GM23338 (cell line): ENCODE data around the gene ACVR2A. TPM values are rescaled to one million over a fixed set of nuclear protein-coding genes. Genes with fewer than 3 reads are reported as not detected.

Experiments used
- ATAC-seq: fragments of 200-7000 bp; cut with Tn5 transposase; 3 replicates; pipeline ENCODE4 v1.9.1; 2020
- DNase-seq: peaks from one replicate; pipeline ENCODE4 v3.0.0-alpha.2; 2015; ENCODE audit warnings: low spot score
- H2AFZ ChIP-seq: fragments of 200-600 bp; sonication (generic); 2 replicates; pipeline ENCODE4 v1.8.0; 2016; ENCODE audit warnings: antibody characterized with exemption, mild to moderate bottlenecking, moderate library complexity
- H3F3A ChIP-seq: fragments of 200-600 bp; sonication (generic); replicated peaks from 2 replicates; pipeline ENCODE4 v1.8.0; 2017; ENCODE audit warnings: antibody characterized with exemption, mixed run types, low read depth
- H3K27ac ChIP-seq: fragments of 200-600 bp; sonication (generic); 2 replicates; pipeline ENCODE4 v1.6.1; 2016; ENCODE audit warnings: low read depth
- H3K27me3 ChIP-seq: fragments of 200-600 bp; sonication (generic); 2 replicates; pipeline ENCODE4 v1.8.0; 2016; ENCODE audit warnings: mild to moderate bottlenecking, mixed run types, moderate library complexity; ENCODE audit not compliant: insufficient read depth
- H3K36me3 ChIP-seq: fragments of 200-600 bp; sonication (generic); 2 replicates; pipeline ENCODE4 v1.8.0; 2016; ENCODE audit warnings: mild to moderate bottlenecking; ENCODE audit not compliant: insufficient read depth
- H3K4me1 ChIP-seq: fragments of 200-600 bp; sonication (generic); 2 replicates; pipeline ENCODE4 v1.8.0; 2016; ENCODE audit warnings: mild to moderate bottlenecking, moderate library complexity; ENCODE audit not compliant: insufficient read depth
- H3K4me2 ChIP-seq: fragments of 200-600 bp; sonication (generic); 2 replicates; pipeline ENCODE4 v1.7.1; 2017; ENCODE audit warnings: mixed run types
- H3K4me3 ChIP-seq: fragments of 200-600 bp; sonication (generic); 2 replicates; pipeline ENCODE4 v1.6.1; 2016; ENCODE audit warnings: mixed run types
- H3K79me2 ChIP-seq: fragments of 200-600 bp; sonication (generic); replicated peaks from 2 replicates; pipeline ENCODE4 v1.8.0; 2017; ENCODE audit warnings: mild to moderate bottlenecking; ENCODE audit not compliant: insufficient read depth
- H3K9me2 ChIP-seq: fragments of 200-600 bp; sonication (generic); 2 replicates; pipeline ENCODE4 v1.8.0; 2017; ENCODE audit not compliant: insufficient read depth
- H4K20me1 ChIP-seq: fragments of 200-600 bp; sonication (generic); replicated peaks from 2 replicates; pipeline ENCODE4 v1.8.0; 2017; ENCODE audit warnings: mild to moderate bottlenecking; ENCODE audit not compliant: insufficient read depth
- H3K27ac Mint-ChIP-seq: 2 replicates; pipeline ENCODE4 v1.8.0; 2020; ENCODE audit warnings: inconsistent platforms, mild to moderate bottlenecking, moderate library complexity, mixed read lengths
- H3K27me3 Mint-ChIP-seq: 3 replicates; pipeline ENCODE4 v1.8.0; 2022; ENCODE audit warnings: low read depth, mild to moderate bottlenecking, moderate library complexity, mixed read lengths, inconsistent platforms; ENCODE audit not compliant: insufficient read depth, poor library complexity
- H3K36me3 Mint-ChIP-seq: 3 replicates; pipeline ENCODE4 v1.8.0; 2021; ENCODE audit warnings: low read depth, mild to moderate bottlenecking, inconsistent platforms, moderate library complexity, mixed read lengths
- H3K4me1 Mint-ChIP-seq: 3 replicates; pipeline ENCODE4 v1.8.0; 2020; ENCODE audit warnings: mild to moderate bottlenecking, inconsistent platforms, mixed read lengths
- H3K4me3 Mint-ChIP-seq: 3 replicates; pipeline ENCODE4 v1.8.0; 2021; ENCODE audit warnings: moderate library complexity, mild to moderate bottlenecking, inconsistent platforms, mixed read lengths
- H3K9me3 Mint-ChIP-seq: 3 replicates; pipeline ENCODE4 v1.8.0; 2020; ENCODE audit warnings: moderate library complexity, mild to moderate bottlenecking, inconsistent platforms, mixed read lengths
- EZH2 ChIP-seq: fragments of 200-600 bp; sonication (generic); IDR thresholded peaks from one replicate; pipeline ENCODE4 v1.8.0; 2017; ENCODE audit warnings: antibody characterized with exemption, mild to moderate bottlenecking, low read depth; ENCODE audit not compliant: unreplicated experiment
- JUNB ChIP-seq: IDR thresholded peaks from one replicate; pipeline ENCODE4 v1.6.1; 2016; ENCODE audit warnings: antibody characterized with exemption; ENCODE audit not compliant: unreplicated experiment
- NANOG ChIP-seq: IDR thresholded peaks from 2 replicates; pipeline ENCODE4 v1.6.1; 2016; ENCODE audit warnings: antibody characterized with exemption, borderline replicate concordance
- STAT1 ChIP-seq: IDR thresholded peaks from one replicate; pipeline ENCODE4 v1.6.1; 2016; ENCODE audit warnings: antibody characterized with exemption; ENCODE audit not compliant: unreplicated experiment
- ZNF114 ChIP-seq: fragments of 250-450 bp; sonication (Bioruptor Pico); IDR thresholded peaks from 2 replicates; pipeline ENCODE4 v1.5.0; 2020; ENCODE audit warnings: mild to moderate bottlenecking, moderate library complexity
- polyA plus RNA-seq: library from polyadenylated mRNA; unstranded; fragments of >200 nt; fragmentation: Nextera tagmentation; extraction: Ambion mirVana; gene quantifications from 2 replicates; pipeline ENCODE4 v1.2.1, GENCODE V29; 2016
- total RNA-seq: library from RNA; depleted of rRNA; stranded (reverse); fragments of >200 nt; shearing (Covaris generic); gene quantifications from 2 replicates; pipeline ENCODE4 v1.2.3, GENCODE V29; 2014
- TF ChIP-seq, protein P1 (sequence below), 2 experiments: fragments of 200-600 bp in 1 of 2; sonication (generic) in 1 of 2; conservative IDR thresholded peaks; 2 replicates each; pipeline versions ENCODE4 v1.5.1 to v1.6.1; 2016 to 2017; ENCODE audit warnings: antibody characterized with exemption in 2 of 2, low read depth in 2 of 2, mild to moderate bottlenecking in 2 of 2, moderate library complexity in 1 of 2
- TF ChIP-seq, protein P2 (sequence below): IDR thresholded peaks from 2 replicates; pipeline ENCODE4 v1.6.1; 2016; ENCODE audit warnings: antibody characterized with exemption
- TF ChIP-seq, protein P3 (sequence below): fragments of 250-450 bp; sonication (Bioruptor Pico); IDR thresholded peaks from 2 replicates; pipeline ENCODE4 v1.5.0; 2020; ENCODE audit warnings: mild to moderate bottlenecking, moderate library complexity
- TF ChIP-seq, protein P4 (sequence below): IDR thresholded peaks from one replicate; pipeline ENCODE4 v1.6.1; 2018; ENCODE audit warnings: antibody characterized with exemption; ENCODE audit not compliant: unreplicated experiment

ACVR2A gene
- total and polyA plus RNA-seq, 2 experiments from 2014 or later: 11.8 to 15.6 TPM

DNA sequence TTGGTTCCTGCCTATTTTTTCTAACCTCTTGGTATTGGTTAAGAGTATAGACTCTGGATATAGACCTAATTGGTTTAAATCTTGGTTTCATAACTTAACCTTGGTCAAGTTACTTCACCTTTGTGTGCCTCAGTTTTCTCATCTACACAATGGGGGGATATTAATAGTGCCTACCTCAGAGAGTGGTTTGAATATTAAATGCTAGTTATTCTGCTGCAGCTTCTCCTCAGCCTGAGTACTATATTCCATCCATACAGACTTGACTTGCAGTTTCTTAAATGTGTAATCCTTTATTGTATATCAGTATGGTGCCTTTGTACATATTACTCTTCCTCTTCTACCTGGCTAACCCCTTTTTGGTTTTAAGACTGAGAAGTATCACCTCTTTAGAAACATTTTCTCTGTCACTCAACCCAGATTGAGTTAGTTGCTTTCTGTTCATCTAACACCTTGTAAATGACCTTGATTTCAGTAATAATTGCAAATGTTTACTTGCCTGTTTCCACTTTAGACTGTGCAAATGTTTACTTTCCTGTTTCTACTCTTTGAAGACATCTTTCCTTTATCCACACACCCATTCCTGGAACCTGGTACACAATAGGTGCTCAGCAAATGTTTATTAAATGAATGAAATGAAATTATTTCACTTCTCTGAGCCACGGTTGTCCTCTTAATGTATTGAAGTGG, 6.6 kb downstream of the ACVR2A start (continued):
- TF ChIP-seq, protein P1, sequence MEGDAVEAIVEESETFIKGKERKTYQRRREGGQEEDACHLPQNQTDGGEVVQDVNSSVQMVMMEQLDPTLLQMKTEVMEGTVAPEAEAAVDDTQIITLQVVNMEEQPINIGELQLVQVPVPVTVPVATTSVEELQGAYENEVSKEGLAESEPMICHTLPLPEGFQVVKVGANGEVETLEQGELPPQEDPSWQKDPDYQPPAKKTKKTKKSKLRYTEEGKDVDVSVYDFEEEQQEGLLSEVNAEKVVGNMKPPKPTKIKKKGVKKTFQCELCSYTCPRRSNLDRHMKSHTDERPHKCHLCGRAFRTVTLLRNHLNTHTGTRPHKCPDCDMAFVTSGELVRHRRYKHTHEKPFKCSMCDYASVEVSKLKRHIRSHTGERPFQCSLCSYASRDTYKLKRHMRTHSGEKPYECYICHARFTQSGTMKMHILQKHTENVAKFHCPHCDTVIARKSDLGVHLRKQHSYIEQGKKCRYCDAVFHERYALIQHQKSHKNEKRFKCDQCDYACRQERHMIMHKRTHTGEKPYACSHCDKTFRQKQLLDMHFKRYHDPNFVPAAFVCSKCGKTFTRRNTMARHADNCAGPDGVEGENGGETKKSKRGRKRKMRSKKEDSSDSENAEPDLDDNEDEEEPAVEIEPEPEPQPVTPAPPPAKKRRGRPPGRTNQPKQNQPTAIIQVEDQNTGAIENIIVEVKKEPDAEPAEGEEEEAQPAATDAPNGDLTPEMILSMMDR (conservative IDR thresholded peaks at IDR 0.05; ENCODE audit: low read depth in 2 of 2): no peak
- TF ChIP-seq, protein P2, sequence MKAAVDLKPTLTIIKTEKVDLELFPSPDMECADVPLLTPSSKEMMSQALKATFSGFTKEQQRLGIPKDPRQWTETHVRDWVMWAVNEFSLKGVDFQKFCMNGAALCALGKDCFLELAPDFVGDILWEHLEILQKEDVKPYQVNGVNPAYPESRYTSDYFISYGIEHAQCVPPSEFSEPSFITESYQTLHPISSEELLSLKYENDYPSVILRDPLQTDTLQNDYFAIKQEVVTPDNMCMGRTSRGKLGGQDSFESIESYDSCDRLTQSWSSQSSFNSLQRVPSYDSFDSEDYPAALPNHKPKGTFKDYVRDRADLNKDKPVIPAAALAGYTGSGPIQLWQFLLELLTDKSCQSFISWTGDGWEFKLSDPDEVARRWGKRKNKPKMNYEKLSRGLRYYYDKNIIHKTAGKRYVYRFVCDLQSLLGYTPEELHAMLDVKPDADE: no peak
- no peak for TF ChIP-seq EZH2
- TF ChIP-seq STAT1: no peak

DNA sequence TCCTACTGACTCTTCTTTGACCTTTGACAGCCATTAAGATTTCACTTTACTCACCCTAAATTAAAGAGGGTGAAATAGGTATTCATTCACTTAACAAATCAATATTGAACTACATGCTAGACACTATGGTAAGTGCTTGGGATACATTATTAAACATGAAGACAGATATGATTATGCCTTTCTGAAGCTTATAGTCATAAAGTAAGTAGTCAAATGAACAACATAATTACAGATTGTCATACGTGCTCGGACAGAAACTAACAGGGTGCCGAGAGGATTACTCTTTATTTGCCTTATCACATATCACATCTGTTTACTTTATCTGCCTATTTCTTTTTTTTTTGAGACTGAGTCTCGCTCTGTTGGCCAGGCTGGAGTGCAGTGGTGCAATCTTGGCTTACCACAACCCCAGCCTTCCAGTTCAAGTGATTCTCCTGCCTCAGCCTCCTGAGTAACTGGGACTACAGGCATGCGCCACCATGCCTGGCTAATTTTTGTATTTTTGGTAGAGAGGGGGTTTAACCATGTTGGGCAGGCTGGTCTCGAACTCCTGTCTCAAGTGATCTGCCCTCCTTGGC, 9.8 kb downstream of the ACVR2A start:
- no peak overlapping the region for H3K4me3 ChIP-seq
- Mint-ChIP-seq H3K4me1 (peaks cover 48% of the 10 kb centered on the region), H3K27me3 (peaks cover 2% of the 10 kb centered on the region), H3K9me3 (no peaks in the 10 kb centered on the region), H3K27ac (no peak overlapping the region), H3K4me3 (no peak overlapping the region), H3K36me3 (no peaks in the 10 kb centered on the region)
- H3K27me3 ChIP-seq: no peaks in the 10 kb centered on the region
- H3K4me2 ChIP-seq: no peak overlapping the region
- H3K9me2 ChIP-seq: no peaks in the 10 kb centered on the region
- H3K27ac ChIP-seq: no peak overlapping the region
- H3K36me3 ChIP-seq: no peaks in the 10 kb centered on the region
- no peaks in the 10 kb centered on the region; the same call in none of the 2 replicates for H4K20me1 ChIP-seq
- peaks cover 40% of the 10 kb centered on the region for H3K4me1 ChIP-seq
- DNase-seq: no peak
- H2AFZ ChIP-seq: no peak overlapping the region
- no peak for ATAC-seq
- no peaks in the 10 kb centered on the region for H3F3A ChIP-seq
- H3K79me2 ChIP-seq: peaks cover 100% of the 10 kb centered on the region
- TF ChIP-seq STAT1 (no peak), ZNF114 (no peak), EZH2 (no peak), JUNB (no peak), NANOG (no peak)
- TF ChIP-seq, protein P3, sequence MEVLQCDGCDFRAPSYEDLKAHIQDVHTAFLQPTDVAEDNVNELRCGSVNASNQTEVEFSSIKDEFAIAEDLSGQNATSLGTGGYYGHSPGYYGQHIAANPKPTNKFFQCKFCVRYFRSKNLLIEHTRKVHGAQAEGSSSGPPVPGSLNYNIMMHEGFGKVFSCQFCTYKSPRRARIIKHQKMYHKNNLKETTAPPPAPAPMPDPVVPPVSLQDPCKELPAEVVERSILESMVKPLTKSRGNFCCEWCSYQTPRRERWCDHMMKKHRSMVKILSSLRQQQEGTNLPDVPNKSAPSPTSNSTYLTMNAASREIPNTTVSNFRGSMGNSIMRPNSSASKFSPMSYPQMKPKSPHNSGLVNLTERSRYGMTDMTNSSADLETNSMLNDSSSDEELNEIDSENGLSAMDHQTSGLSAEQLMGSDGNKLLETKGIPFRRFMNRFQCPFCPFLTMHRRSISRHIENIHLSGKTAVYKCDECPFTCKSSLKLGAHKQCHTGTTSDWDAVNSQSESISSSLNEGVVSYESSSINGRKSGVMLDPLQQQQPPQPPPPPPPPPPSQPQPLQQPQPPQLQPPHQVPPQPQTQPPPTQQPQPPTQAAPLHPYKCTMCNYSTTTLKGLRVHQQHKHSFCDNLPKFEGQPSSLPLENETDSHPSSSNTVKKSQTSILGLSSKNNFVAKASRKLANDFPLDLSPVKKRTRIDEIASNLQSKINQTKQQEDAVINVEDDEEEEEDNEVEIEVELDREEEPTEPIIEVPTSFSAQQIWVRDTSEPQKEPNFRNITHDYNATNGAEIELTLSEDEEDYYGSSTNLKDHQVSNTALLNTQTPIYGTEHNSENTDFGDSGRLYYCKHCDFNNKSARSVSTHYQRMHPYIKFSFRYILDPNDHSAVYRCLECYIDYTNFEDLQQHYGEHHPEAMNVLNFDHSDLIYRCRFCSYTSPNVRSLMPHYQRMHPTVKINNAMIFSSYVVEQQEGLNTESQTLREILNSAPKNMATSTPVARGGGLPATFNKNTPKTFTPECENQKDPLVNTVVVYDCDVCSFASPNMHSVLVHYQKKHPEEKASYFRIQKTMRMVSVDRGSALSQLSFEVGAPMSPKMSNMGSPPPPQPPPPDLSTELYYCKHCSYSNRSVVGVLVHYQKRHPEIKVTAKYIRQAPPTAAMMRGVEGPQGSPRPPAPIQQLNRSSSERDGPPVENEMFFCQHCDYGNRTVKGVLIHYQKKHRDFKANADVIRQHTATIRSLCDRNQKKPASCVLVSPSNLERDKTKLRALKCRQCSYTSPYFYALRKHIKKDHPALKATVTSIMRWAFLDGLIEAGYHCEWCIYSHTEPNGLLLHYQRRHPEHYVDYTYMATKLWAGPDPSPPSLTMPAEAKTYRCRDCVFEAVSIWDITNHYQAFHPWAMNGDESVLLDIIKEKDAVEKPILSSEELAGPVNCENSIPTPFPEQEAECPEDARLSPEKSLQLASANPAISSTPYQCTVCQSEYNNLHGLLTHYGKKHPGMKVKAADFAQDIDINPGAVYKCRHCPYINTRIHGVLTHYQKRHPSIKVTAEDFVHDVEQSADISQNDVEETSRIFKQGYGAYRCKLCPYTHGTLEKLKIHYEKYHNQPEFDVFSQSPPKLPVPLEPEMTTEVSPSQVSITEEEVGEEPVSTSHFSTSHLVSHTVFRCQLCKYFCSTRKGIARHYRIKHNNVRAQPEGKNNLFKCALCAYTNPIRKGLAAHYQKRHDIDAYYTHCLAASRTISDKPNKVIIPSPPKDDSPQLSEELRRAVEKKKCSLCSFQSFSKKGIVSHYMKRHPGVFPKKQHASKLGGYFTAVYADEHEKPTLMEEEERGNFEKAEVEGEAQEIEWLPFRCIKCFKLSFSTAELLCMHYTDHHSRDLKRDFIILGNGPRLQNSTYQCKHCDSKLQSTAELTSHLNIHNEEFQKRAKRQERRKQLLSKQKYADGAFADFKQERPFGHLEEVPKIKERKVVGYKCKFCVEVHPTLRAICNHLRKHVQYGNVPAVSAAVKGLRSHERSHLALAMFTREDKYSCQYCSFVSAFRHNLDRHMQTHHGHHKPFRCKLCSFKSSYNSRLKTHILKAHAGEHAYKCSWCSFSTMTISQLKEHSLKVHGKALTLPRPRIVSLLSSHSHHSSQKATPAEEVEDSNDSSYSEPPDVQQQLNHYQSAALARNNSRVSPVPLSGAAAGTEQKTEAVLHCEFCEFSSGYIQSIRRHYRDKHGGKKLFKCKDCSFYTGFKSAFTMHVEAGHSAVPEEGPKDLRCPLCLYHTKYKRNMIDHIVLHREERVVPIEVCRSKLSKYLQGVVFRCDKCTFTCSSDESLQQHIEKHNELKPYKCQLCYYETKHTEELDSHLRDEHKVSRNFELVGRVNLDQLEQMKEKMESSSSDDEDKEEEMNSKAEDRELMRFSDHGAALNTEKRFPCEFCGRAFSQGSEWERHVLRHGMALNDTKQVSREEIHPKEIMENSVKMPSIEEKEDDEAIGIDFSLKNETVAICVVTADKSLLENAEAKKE: no peak
- TF ChIP-seq, protein P2: no peak
- TF ChIP-seq, protein P4, sequence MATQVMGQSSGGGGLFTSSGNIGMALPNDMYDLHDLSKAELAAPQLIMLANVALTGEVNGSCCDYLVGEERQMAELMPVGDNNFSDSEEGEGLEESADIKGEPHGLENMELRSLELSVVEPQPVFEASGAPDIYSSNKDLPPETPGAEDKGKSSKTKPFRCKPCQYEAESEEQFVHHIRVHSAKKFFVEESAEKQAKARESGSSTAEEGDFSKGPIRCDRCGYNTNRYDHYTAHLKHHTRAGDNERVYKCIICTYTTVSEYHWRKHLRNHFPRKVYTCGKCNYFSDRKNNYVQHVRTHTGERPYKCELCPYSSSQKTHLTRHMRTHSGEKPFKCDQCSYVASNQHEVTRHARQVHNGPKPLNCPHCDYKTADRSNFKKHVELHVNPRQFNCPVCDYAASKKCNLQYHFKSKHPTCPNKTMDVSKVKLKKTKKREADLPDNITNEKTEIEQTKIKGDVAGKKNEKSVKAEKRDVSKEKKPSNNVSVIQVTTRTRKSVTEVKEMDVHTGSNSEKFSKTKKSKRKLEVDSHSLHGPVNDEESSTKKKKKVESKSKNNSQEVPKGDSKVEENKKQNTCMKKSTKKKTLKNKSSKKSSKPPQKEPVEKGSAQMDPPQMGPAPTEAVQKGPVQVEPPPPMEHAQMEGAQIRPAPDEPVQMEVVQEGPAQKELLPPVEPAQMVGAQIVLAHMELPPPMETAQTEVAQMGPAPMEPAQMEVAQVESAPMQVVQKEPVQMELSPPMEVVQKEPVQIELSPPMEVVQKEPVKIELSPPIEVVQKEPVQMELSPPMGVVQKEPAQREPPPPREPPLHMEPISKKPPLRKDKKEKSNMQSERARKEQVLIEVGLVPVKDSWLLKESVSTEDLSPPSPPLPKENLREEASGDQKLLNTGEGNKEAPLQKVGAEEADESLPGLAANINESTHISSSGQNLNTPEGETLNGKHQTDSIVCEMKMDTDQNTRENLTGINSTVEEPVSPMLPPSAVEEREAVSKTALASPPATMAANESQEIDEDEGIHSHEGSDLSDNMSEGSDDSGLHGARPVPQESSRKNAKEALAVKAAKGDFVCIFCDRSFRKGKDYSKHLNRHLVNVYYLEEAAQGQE: no peak
